ENCODE results near the gene MESP1.

The MESP1 gene

GRCh38 chr15:89756897-89757296 is 5.8 kb upstream of the MESP1 start:
- no peak for DNase-seq

DNA sequence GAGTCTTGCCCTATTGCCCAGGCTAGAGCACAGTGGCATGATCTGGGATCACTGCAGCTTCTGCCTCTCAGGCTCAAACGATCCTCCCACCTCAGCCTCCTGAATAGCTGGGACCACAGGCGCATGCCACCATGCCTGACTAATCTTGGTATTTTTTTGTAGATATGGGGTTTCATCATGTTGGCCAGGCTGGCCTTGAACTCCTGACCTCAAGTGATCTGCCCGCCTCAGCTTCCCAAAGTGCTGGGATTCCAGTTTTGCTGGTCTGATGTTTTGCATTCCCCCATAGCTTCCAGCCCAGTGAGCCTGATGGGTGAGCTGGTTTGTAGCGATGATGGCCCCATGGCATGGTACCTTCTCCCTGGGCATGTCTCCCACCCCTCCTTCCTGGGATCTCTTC is 4.7 kb upstream of the MESP1 start:
- no peak for DNase-seq

GRCh38 chr15:89754361-89755154 is 3.5 kb upstream of the MESP1 start:
- no peak for DNase-seq

- DNase-seq = no peak
Observed at GRCh38 chr15:89753855-89754254, 2.8 kb upstream of the MESP1 start.

DNA sequence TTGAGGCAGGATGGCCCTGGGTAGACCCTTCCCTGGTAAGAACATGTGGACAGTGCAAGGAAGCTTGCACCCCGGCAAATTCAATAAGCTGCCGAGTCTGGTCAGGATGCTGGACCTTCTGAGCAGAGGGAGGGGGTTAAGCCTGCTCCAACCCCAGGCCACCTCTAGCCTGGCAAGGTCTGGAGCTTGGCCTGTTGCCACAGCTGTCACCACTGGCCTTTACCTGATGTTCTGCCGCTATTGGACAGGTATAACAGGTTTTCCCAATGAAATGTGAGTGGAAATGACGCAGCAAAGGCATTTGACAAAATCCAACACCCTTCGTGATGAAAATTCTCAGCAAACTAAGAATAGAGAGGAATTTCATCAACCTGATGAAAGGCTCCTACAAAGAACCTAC is 699 bp upstream of the MESP1 start:
- no peak for DNase-seq

- DNase-seq = peak; percentile 4
Observed at GRCh38 chr15:89749951-89750559, 994 bp downstream of the MESP1 start.

DNA sequence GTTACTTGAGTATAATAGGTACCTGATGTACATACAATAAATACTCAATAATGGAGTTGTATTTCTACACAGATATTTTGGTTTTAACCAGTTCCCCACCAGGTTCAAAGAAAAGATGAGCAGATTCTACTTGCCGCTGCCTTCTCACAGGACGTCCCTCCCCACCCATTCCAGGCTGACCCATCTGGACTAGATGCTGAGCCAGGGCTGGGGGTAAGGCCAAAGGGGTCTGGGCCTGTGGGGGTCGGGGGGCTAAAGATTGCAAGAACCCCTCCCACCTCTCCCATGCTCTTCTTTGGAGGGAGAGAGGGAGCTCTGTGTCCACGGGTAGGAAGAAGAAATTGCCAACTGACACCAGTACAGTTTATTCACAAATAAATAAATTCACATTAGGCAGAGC is 1.5 kb downstream of the MESP1 start:
- DNase-seq = no peak

GRCh38 chr15:89749054-89749453 is 2.0 kb downstream of the MESP1 start:
- DNase-seq = no peak

DNA sequence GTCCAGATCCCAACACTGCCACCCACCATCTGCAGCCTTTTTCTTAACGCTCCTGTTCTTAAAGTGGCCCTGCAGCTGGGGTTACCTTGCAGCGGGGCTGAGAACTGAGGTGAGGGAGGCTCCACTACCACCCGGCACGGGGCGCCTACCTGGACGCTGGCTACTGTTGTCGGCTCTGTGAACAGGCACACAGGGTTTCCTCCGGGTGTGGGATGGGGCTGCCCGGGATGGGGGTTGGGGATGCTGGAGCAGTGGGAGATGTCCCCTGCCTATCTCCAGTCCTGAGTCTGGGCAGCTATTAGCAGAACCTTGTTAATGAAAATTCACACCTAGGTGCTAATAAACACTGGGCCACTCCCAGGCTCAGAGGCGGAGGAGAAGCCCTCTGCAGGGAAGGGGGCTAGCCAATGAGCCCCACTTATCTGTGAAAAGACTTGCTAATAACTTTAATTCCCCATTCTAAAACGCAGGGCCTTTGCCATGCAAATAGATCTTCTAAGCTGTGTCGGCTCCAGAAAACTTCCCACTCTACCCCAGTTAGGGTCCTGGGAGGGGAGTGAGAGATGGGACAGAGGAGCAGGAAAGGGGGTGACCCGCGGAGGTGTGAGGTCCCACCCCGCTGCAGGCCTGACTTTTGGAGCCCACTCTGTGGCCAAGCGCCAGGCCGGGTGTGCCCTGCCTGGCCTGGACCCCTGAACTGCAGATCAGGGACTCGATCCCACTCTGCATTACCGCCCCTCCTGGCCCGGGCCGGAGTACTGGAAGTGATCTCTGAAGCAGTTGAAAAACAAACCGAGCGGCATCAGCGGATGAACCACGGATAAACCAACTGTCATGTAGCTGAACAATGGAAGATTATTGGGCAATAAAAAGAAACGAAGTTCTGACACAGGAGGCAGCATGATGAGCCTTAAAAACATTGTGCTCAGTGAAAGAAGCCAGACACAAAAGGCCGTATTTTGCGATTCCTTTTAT is 3.1 kb downstream of the MESP1 start:
- DNase-seq = no peak

GRCh38 chr15:89746386-89746780 is 4.7 kb downstream of the MESP1 start:
- DNase-seq = no peak

DNA sequence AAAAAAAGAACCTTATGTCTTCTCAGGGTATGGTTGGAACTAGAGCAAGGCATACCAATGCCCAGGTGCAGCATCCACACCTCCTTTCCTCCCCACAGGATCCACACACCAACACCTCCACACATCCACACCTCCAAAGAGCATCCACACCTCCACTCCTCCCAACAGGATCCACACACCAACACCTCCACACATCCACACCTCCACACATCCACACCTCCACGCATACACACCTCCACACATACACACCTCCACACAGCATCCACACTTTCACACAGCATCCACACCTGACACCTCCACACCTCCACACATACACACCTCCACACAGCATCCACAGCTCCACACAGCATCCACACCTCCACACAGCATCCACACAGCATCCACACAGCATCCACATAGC is 5.3 kb downstream of the MESP1 start:
- DNase-seq = no peak

GRCh38 chr15:89745131-89745530 is 5.9 kb downstream of the MESP1 start:
- DNase-seq = no peak

DNA sequence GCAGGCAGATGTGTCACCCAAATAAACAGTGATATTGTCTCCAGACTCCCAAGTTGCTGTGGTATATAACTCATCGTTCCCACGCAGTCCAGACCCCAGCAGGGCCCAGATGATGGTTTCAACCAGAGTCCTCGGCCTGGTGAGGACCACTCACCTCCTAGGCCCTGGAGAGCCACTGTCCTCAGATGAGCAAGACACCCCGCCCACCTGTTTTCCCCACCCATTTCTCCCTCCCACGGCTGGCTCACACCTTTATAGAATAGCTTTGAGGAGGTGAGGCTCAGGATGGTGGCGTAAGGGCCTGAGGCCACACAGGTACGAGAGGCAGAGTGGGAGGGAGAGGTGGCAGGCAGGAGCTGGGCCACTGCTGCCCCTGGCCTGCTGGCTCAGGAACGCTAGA is 7.5 kb downstream of the MESP1 start:
- DNase-seq = no peak

- DNase-seq = no peak
Observed at GRCh38 chr15:89743011-89743410, 8.0 kb downstream of the MESP1 start.

DNA sequence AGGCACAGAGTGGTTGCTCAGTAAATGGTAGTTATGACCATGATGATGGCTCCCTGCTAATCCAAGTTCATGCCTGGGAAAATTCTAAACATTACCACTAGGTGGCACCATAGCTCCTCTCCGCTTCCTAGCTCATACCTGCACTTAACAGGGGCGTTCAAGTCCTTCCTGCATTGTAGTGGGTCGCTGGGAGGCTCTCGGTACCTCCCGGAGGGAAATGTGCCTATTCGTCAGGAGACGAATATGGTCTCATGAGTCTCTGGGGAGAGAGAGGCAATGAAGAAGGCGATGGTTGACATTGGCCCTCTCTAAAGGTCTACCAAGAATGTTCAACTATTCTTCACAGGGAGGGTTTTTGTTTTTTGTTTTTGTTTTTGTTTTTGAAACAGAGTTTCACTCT is 10.9 kb downstream of the MESP1 start:
- peak; percentile 63 for DNase-seq

GRCh38 chr15:89735773-89736172 is 15.3 kb downstream of the MESP1 start:
- DNase-seq = no peak

- no peak for DNase-seq
Observed at GRCh38 chr15:89732451-89733172, 18.4 kb downstream of the MESP1 start.

DNA sequence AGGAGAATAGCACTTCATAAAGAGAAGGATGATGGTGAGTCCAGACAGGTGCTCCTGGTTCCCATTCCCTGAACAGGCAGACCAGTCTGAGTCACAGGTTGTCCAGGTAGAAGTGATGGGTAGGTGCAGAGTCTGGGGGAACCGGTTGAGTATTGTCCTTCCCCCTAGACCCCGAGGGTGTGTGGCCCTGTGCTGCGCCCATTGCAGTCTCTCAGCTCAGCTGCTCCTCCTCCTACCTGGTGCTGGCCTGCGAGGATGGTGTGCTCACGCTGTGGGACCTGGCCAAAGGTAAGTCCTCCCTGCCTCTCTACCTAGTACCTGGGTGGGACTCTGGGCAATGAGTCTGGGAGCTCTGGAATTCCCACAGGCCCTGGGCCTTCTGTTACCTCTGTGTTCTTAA is 19.8 kb downstream of the MESP1 start:
- no peak for DNase-seq

- no peak for DNase-seq
Observed at GRCh38 chr15:89728254-89728653, 22.8 kb downstream of the MESP1 start.

DNA sequence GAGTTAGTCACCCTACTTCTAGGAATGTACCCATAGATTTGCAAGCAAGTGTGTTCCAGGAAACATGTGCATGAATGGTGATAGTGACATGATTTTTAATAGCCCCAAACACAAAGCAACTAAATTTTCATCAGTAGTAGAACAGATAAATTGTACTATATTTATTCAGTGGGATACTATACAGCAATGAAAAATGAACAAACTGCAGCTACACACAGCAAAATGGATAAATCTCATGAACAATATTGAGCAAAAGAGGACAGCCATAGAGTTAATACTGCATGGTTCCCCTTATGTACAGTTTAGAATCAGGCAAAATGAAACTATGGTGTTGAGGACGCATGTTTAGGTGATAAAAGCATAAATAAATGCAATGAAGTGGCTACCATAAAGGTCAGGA is 26.0 kb downstream of the MESP1 start:
- no peak for DNase-seq

GRCh38 chr15:89724621-89725020 is 26.4 kb downstream of the MESP1 start:
- DNase-seq = no peak

GRCh38 chr15:89723031-89723430 is 28.0 kb downstream of the MESP1 start:
- no peak for DNase-seq

DNA sequence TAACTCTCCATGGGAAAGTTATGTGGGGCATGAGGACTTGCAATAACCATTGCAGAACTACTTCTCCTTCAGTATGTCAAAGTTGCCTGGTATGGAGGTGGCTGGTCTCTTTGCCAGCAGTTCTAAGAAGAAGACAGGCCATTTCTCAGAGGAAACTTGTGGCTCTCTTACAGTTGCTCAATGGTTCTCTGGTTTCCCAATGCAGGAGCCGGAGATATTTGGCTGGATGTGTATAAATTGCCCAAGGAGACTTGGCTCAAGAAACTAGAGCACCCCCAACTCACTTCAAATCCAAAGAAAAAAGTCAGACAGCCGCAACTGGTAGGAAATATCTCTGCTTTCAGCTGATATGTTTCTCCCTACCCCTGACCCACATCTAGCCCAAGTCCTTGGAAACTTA is 36.3 kb downstream of the MESP1 start:
- no peak for DNase-seq
